Astrocyte of the spinal cord (primary cell): ENCODE measurements around the gene FXYD4.
"Not testable (repeated sequence)": the region's sequence is repeated elsewhere in the genome, so short reads cannot be mapped to it uniquely, and the experiment has no call there.

ENCODE experiments used
- DNase-seq: peaks from one replicate; pipeline ENCODE4 v3.0.0; 2011; ENCODE audit warnings: low read depth, low spot score
- H3K4me3 ChIP-seq: 2 replicates; pipeline ENCODE4 v1.5.1; 2011; ENCODE audit warnings: low read depth, mild to moderate bottlenecking, low read length, moderate library complexity
- CTCF ChIP-seq: IDR thresholded peaks from 2 replicates; pipeline ENCODE4 v1.5.1; 2012; ENCODE audit warnings: low read depth, mild to moderate bottlenecking, low read length, inconsistent platforms
- in situ Hi-C: cut with HindIII; loops from 2 replicates; pipeline ENCODE4 v1.10.0; 2017; ENCODE audit warnings: low sequenced_read_pairs

Gene FXYD4

GRCh38 chr10:43371418-43371817, at the start of gene FXYD4:
Gene FXYD4, plus strand, starts transcription at chr10:43371636. Its CDS starts 2,111 bp downstream, at chr10:43373747.
- DNase-seq, result no peak
- H3K4me3 ChIP-seq, result no peak within 1 kb of the TSS
- in situ Hi-C loops, result no loop called here
- no peak for TF ChIP-seq CTCF

- in situ Hi-C loops, result no loop called here
- TF ChIP-seq CTCF, result no peak
- no peak overlapping the region for H3K4me3 ChIP-seq
- no peak for DNase-seq
These were observed 49.1 kb upstream of the FXYD4 start for GRCh38 chr10:43322331-43322730.

GRCh38 chr10:43322769-43323168, 48.7 kb upstream of the FXYD4 start:
- peak overlapping the region; percentile 18 for H3K4me3 ChIP-seq
- TF ChIP-seq CTCF, result no peak

GRCh38 chr10:43323245-43323644, 48.2 kb upstream of the FXYD4 start:
- DNase-seq, result no peak
- in situ Hi-C loops, result no loop called here
- H3K4me3 ChIP-seq, result peak overlapping the region; percentile 18
- TF ChIP-seq CTCF, result no peak

More at GRCh38 chr10:43322769-43323168, 48.7 kb upstream of the FXYD4 start:
- peak; percentile 69 for DNase-seq
- in situ Hi-C loops, result no loop called here

GRCh38 chr10:43324876-43325275, 46.6 kb upstream of the FXYD4 start:
- no peak for TF ChIP-seq CTCF

GRCh38 chr10:43327171-43327570, 44.3 kb upstream of the FXYD4 start:
- no peak for DNase-seq
- no peak for TF ChIP-seq CTCF
- no peak overlapping the region for H3K4me3 ChIP-seq
- in situ Hi-C loops, result no loop called here

More at GRCh38 chr10:43324876-43325275, 46.6 kb upstream of the FXYD4 start:
- in situ Hi-C loops, result no loop called here
- DNase-seq, result no peak
- H3K4me3 ChIP-seq, result no peak overlapping the region

GRCh38 chr10:43327986-43328385, 43.5 kb upstream of the FXYD4 start:
- no peak overlapping the region for H3K4me3 ChIP-seq
- no peak for TF ChIP-seq CTCF
- in situ Hi-C loops, result no loop called here
- no peak for DNase-seq

GRCh38 chr10:43328810-43329209, 42.6 kb upstream of the FXYD4 start:
- in situ Hi-C loops, result not testable (repeated sequence)

GRCh38 chr10:43329246-43329885, 42.1 kb upstream of the FXYD4 start:
- in situ Hi-C loops, DNase-seq, H3K4me3 ChIP-seq: not testable (repeated sequence)

More at GRCh38 chr10:43328810-43329209, 42.6 kb upstream of the FXYD4 start:
- not testable (repeated sequence) for DNase-seq, H3K4me3 ChIP-seq
